GM12878 (cell line): ENCODE measurements around the gene IPMK. TPM values are rescaled to one million over a fixed set of nuclear protein-coding genes. Genes with fewer than 3 reads are reported as not detected.

ENCODE experiments used
- ATAC-seq: fragments of 200-7000 bp; cut with Tn5 transposase; 3 replicates; pipeline ENCODE4 v1.9.1; 2020; ENCODE audit warnings: mild to moderate bottlenecking, moderate library complexity
- BruUV-seq: library from RNA; stranded (reverse); fragments of 400-500 nt; replicated peaks from 2 replicates; lab custom pipeline; 2021; lab: Mats Ljungman, UMichigan
- CTCF ChIA-PET: fragments of 300-600 bp; sonication (Branson Sonifier 250); formaldehyde crosslinking; extraction: SDS; loops from one replicate; lab custom pipeline; 2021; ENCODE audit warnings: inconsistent platforms; lab: Yijun Ruan, JAX
- POLR2A ChIA-PET: fragments of 350-600 bp; formaldehyde crosslinking; extraction: SDS; loops from one replicate; lab custom pipeline; 2021; ENCODE audit warnings: inconsistent platforms; lab: Charles Lee
- RAD21 ChIA-PET: fragments of 300-600 bp; sonication (Branson Sonifier 250); formaldehyde crosslinking; loops from one replicate; lab custom pipeline; 2023; ENCODE audit warnings: antibody characterized with exemption; ENCODE audit not compliant: unreplicated experiment; lab: Charles Lee
- SMC1A ChIA-PET: fragments of 300-600 bp; sonication (Branson Sonifier 250); formaldehyde crosslinking; loops from one replicate; lab custom pipeline; 2023; ENCODE audit not compliant: unreplicated experiment, uncharacterized antibody; lab: Charles Lee
- DNase-seq: peaks from one replicate; pipeline ENCODE4 v3.0.0-alpha.2; 2011; ENCODE audit warnings: low read depth, low spot score
- FAIRE-seq: peaks from 3 replicates; lab custom pipeline; 2011; peaks lifted over from hg19 to GRCh38; lab: Jason Lieb, UNC
- H2AFZ ChIP-seq: 2 replicates; pipeline ENCODE4 v1.6.0; 2011; ENCODE audit warnings: low read depth, low read length, control low read depth; ENCODE audit not compliant: control insufficient read depth
- H3K27ac ChIP-seq: 2 replicates; pipeline ENCODE4 v1.5.1; 2011; ENCODE audit warnings: control low read depth; ENCODE audit not compliant: control insufficient read depth, insufficient read depth
- H3K27me3 ChIP-seq, 2 experiments: replicated peaks in 1 of 2; 2 replicates each; pipeline versions ENCODE4 v1.6.0 to v1.6.1; 2011; ENCODE audit warnings: low read length in 1 of 2; ENCODE audit not compliant: control insufficient read depth in 2 of 2, insufficient read depth in 2 of 2
- H3K36me3 ChIP-seq, 2 experiments: 2 replicates each; pipeline ENCODE4 v1.5.1; 2011; ENCODE audit warnings: low read length in 1 of 2; ENCODE audit not compliant: control insufficient read depth in 2 of 2, insufficient read depth in 2 of 2
- H3K4me1 ChIP-seq: 2 replicates; pipeline ENCODE4 v1.6.1; 2011; ENCODE audit warnings: mild to moderate bottlenecking, low read length, moderate library complexity, mixed read lengths; ENCODE audit not compliant: control insufficient read depth, insufficient read depth
- H3K4me2 ChIP-seq: 2 replicates; pipeline ENCODE4 v1.6.0; 2011; ENCODE audit warnings: control low read depth; ENCODE audit not compliant: control insufficient read depth, insufficient read depth
- H3K4me3 ChIP-seq: fragments of 200-600 bp; sonication (generic); 2 replicates; pipeline ENCODE4 v1.5.1; 2016
- H3K79me2 ChIP-seq: 2 replicates; pipeline ENCODE4 v1.6.0; 2011; ENCODE audit warnings: low read length; ENCODE audit not compliant: control insufficient read depth, insufficient read depth
- H3K9ac ChIP-seq: 2 replicates; pipeline ENCODE4 v1.8.0; 2011; ENCODE audit warnings: low read length, control low read depth, mixed read lengths; ENCODE audit not compliant: control insufficient read depth, insufficient read depth
- H3K9me3 ChIP-seq: replicated peaks from 3 replicates; pipeline ENCODE4 v1.5.1; 2011; ENCODE audit warnings: mild to moderate bottlenecking, low read length; ENCODE audit not compliant: control insufficient read depth, insufficient read depth
- H4K20me1 ChIP-seq: 2 replicates; pipeline ENCODE4 v1.6.0; 2011; ENCODE audit not compliant: control insufficient read depth, insufficient read depth
- BHLHE40 ChIP-seq, 2 experiments: fragments of 450-650 bp in 1 of 2; IDR thresholded peaks; 2 replicates each; pipeline ENCODE4 v1.6.1; 2011 to 2017; ENCODE audit warnings: low read depth in 2 of 2, borderline replicate concordance in 1 of 2, improper control_type of control experiment in 1 of 2, low read length in 1 of 2, mild to moderate bottlenecking in 1 of 2
- CREM ChIP-seq: IDR thresholded peaks from 2 replicates; pipeline ENCODE4 v1.6.1; 2014; ENCODE audit warnings: antibody characterized with exemption, low read depth
- DPF2 ChIP-seq: fragments of 450-650 bp; IDR thresholded peaks from 2 replicates; pipeline ENCODE4 v1.6.1; 2017; ENCODE audit warnings: mild to moderate bottlenecking
- EZH2 ChIP-seq: IDR thresholded peaks from 2 replicates; pipeline ENCODE4 v1.6.1; 2012; ENCODE audit warnings: low read depth, mild to moderate bottlenecking, control low read depth, inconsistent platforms, low read length, borderline replicate concordance; ENCODE audit not compliant: control insufficient read depth
- FOS ChIP-seq: IDR thresholded peaks from 3 replicates; pipeline ENCODE4 v1.6.1; 2011; ENCODE audit warnings: borderline replicate concordance; ENCODE audit not compliant: insufficient read length; ENCODE audit errors: extremely low read depth
- GABPA ChIP-seq: IDR thresholded peaks from 2 replicates; pipeline ENCODE4 v1.6.1; 2014; ENCODE audit warnings: antibody characterized with exemption, low read depth, mild to moderate bottlenecking, inconsistent platforms
- HDAC6 ChIP-seq: fragments of 200-600 bp; sonication (generic); IDR thresholded peaks from one replicate; pipeline ENCODE4 v1.8.0; 2017; ENCODE audit warnings: antibody characterized with exemption; ENCODE audit not compliant: unreplicated experiment
- IKZF1 ChIP-seq: fragments of 450-650 bp; conservative IDR thresholded peaks from 2 replicates; pipeline ENCODE4 v1.6.1; 2017; ENCODE audit warnings: antibody characterized with exemption, mild to moderate bottlenecking
- IRF4 ChIP-seq: IDR thresholded peaks from 2 replicates; pipeline ENCODE4 v1.6.1; 2011; ENCODE audit warnings: low read depth, low read length
- NR2C1 ChIP-seq: fragments of 450-650 bp; IDR thresholded peaks from 2 replicates; pipeline ENCODE4 v1.6.1; 2017; ENCODE audit warnings: antibody characterized with exemption, mild to moderate bottlenecking, moderate library complexity
- PAX8 ChIP-seq: fragments of 450-650 bp; IDR thresholded peaks from 2 replicates; pipeline ENCODE4 v1.6.1; 2017; ENCODE audit warnings: mild to moderate bottlenecking, moderate library complexity
- RFX5 ChIP-seq: IDR thresholded peaks from 2 replicates; pipeline ENCODE4 v1.6.1; 2011; ENCODE audit warnings: low read depth, low read length, improper control_type of control experiment
- SP1 ChIP-seq: IDR thresholded peaks from one replicate; pipeline ENCODE4 v1.6.1; 2011; ENCODE audit warnings: low read depth, low read length
- TARDBP ChIP-seq: IDR thresholded peaks from 2 replicates; pipeline ENCODE4 v1.6.1; 2016; ENCODE audit warnings: borderline replicate concordance
- WRNIP1 ChIP-seq: IDR thresholded peaks from 2 replicates; pipeline ENCODE4 v1.6.1; 2011; ENCODE audit warnings: low read depth, low read length, improper control_type of control experiment, borderline replicate concordance
- WGBS: methylation state at CpG from one replicate; pipeline ENCODE4 v1.1.6; 2016; ENCODE audit warnings: low lambda C conversion rate; ENCODE audit not compliant: insufficient replicate concordance, insufficient coverage; ENCODE audit errors: missing lambda C conversion rate; 5-methylcytosine and 5-hydroxymethylcytosine counted together
- in situ Hi-C: fragments of 300-500 bp; cut with MboI; formaldehyde crosslinking; loops from 9 replicates; pipeline ENCODE4 v1.14.3; 2018; ENCODE audit warnings: mixed read lengths
- intact Hi-C: fragments of 100-400 bp; cut with micrococcal nuclease; formaldehyde crosslinking; loops from one replicate; pipeline ENCODE4 v1.14.2; 2022; ENCODE audit not compliant: unreplicated experiment
- polyA plus RNA-seq, 11 experiments: library from polyadenylated mRNA; depleted of rRNA in 4 of 11; unstranded in 6 of 11; stranded (reverse) in 5 of 11; fragments of >200 nt; fragmentation: Nextera tagmentation in 4 of 11; fragmentation: Illumina TruSeq in 1 of 11; extraction: Ambion mirVana in 4 of 11; extraction: Trizol in 1 of 11; gene quantifications; 1 replicate in 1 of 11; 2 replicates in 10 of 11; pipeline versions ENCODE4 v1.2.1 to v1.2.3, GENCODE V29; 2011 to 2016; ENCODE audit warnings: inconsistent platforms in 2 of 11, missing spikeins in 2 of 11, low read depth in 1 of 11
- total RNA-seq, 4 experiments: library from RNA; depleted of rRNA in 3 of 4; stranded (reverse); fragments of >200 nt in 3 of 4; fragmentation: Illumina TruSeq in 1 of 4; extraction: Trizol in 1 of 4; gene quantifications; 2 replicates each; pipeline versions ENCODE4 v1.2.1 to v1.2.3, GENCODE V29; 2013 to 2021
- TF ChIP-seq, protein P1 (sequence below): fragments of 450-650 bp; formaldehyde crosslinking; IDR thresholded peaks from 2 replicates; pipeline ENCODE4 v1.4.0; 2020; ENCODE audit warnings: mild to moderate bottlenecking, moderate library complexity
- TF ChIP-seq, protein P2 (sequence below): IDR thresholded peaks from 2 replicates; pipeline ENCODE4 v1.6.1; 2012; ENCODE audit warnings: low read depth, low read length, improper control_type of control experiment
- TF ChIP-seq, protein P3 (sequence below): IDR thresholded peaks from 2 replicates; pipeline ENCODE4 v1.6.1; 2012; ENCODE audit warnings: low read length, inconsistent platforms

IPMK gene
- total and polyA plus RNA-seq, 10 of the 15 experiments (the other 5 are each of a cell fraction or from before 2014, with no cell fraction given), result 0.84 to 7.5 (median 3.6) TPM

DNA sequence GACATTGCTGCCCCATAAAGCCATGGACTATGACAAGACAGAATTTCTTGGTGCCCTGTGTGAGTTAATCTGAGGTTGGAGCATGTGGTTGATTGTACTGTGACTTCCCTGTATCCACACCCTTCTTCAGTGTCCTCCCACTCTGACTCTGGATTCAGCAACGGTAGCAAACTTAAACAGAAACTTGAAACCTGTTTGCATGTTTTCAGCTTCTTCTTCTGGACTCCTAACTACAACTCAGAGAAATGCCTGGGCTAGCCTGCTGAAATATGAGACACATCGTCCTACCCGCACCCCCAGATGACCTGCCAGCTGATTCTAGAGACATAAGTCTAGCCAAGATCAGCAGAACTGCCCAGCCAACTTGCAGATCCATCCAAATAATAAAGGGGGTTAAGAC is 78.4 kb downstream of the IPMK start (continued):
- TF ChIP-seq GABPA (no peak), FOS (no peak), DPF2 (no peak), IRF4 (no peak), NR2C1 (no peak), TARDBP (no peak), CREM (no peak), BHLHE40 (IDR thresholded peaks at IDR 0.05; ENCODE audit: borderline replicate concordance in 1 of 2, low read depth in 2 of 2, low read length in 1 of 2) (no peak)
- TF ChIP-seq, protein P1, sequence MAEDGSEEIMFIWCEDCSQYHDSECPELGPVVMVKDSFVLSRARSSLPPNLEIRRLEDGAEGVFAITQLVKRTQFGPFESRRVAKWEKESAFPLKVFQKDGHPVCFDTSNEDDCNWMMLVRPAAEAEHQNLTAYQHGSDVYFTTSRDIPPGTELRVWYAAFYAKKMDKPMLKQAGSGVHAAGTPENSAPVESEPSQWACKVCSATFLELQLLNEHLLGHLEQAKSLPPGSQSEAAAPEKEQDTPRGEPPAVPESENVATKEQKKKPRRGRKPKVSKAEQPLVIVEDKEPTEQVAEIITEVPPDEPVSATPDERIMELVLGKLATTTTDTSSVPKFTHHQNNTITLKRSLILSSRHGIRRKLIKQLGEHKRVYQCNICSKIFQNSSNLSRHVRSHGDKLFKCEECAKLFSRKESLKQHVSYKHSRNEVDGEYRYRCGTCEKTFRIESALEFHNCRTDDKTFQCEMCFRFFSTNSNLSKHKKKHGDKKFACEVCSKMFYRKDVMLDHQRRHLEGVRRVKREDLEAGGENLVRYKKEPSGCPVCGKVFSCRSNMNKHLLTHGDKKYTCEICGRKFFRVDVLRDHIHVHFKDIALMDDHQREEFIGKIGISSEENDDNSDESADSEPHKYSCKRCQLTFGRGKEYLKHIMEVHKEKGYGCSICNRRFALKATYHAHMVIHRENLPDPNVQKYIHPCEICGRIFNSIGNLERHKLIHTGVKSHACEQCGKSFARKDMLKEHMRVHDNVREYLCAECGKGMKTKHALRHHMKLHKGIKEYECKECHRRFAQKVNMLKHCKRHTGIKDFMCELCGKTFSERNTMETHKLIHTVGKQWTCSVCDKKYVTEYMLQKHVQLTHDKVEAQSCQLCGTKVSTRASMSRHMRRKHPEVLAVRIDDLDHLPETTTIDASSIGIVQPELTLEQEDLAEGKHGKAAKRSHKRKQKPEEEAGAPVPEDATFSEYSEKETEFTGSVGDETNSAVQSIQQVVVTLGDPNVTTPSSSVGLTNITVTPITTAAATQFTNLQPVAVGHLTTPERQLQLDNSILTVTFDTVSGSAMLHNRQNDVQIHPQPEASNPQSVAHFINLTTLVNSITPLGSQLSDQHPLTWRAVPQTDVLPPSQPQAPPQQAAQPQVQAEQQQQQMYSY (CRISPR knock-in tag), result no peak

DNA sequence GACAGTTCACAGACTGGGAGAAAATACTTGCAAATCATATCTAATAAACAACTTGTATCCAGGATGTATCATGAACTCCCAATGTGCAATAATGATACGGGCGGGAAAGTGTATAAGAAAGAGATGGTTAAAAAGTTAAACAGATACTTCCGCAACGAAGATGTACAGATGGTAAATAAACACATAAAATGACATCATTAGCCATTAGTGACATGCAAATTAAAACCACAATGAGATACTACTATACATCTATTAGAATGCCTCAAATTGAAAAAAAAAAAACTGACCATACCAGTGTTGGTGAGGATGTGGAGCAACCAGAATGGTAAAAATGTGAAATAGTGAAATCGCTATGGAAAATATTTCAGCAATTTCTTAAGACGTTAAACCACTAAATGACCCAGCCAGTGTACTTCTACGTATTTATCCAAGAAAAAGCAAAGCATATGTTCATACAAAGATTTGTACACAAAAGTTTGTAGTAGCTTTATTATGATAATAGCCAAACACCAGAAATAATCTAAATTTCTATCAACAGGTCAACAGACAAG is 83.5 kb downstream of the IPMK start:
- no TSS peak for BruUV-seq
- Histone ChIP-seq H3K9ac (no peak overlapping the region), H3K4me2 (no peak overlapping the region), H3K9me3 (no peaks in the 10 kb centered on the region), H3K27ac (no peak overlapping the region), H3K27me3 (no peaks in the 10 kb centered on the region), H3K79me2 (no peaks in the 10 kb centered on the region), H4K20me1 (no peaks in the 10 kb centered on the region), H3K4me3 (no peak overlapping the region), H3K36me3 (no peaks in the 10 kb centered on the region), H2AFZ (no peak overlapping the region), H3K4me1 (no peaks in the 10 kb centered on the region)
- RAD21 ChIA-PET, result interaction anchor here (2.1 kb wide), 1 partner anchor 106 kb away, joined by 13 read pairs; no protein-coding TSS in a partner anchor
- SMC1A ChIA-PET, result interaction anchor here (1.2 to 1.8 kb wide), 2 partner anchors 99 to 107 kb away, joined by 3 to 5 read pairs; no protein-coding TSS in a partner anchor
- CTCF ChIA-PET, result interaction anchor here (0.9 to 1.6 kb wide), 2 partner anchors 106 to 115 kb away, joined by 5 to 17 read pairs; no protein-coding TSS in a partner anchor
- no peak for DNase-seq
- intact Hi-C loops, result no loop called here
- TF ChIP-seq IKZF1 (no peak), HDAC6 (no peak), RFX5 (no peak), SP1 (no peak), WRNIP1 (no peak), PAX8 (no peak), EZH2 (no peak), FOS (no peak)
- TF ChIP-seq, protein P2, sequence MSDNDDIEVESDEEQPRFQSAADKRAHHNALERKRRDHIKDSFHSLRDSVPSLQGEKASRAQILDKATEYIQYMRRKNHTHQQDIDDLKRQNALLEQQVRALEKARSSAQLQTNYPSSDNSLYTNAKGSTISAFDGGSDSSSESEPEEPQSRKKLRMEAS, result no peak
- TF ChIP-seq, protein P3, sequence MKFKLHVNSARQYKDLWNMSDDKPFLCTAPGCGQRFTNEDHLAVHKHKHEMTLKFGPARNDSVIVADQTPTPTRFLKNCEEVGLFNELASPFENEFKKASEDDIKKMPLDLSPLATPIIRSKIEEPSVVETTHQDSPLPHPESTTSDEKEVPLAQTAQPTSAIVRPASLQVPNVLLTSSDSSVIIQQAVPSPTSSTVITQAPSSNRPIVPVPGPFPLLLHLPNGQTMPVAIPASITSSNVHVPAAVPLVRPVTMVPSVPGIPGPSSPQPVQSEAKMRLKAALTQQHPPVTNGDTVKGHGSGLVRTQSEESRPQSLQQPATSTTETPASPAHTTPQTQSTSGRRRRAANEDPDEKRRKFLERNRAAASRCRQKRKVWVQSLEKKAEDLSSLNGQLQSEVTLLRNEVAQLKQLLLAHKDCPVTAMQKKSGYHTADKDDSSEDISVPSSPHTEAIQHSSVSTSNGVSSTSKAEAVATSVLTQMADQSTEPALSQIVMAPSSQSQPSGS, result no peak
- in situ Hi-C loops, result no loop called here
- POLR2A ChIA-PET, result interaction anchor here (0.6 to 1.3 kb wide), 2 partner anchors 106 to 128 kb away, joined by 3 read pairs; no protein-coding TSS in a partner anchor
- ATAC-seq, result no peak
- FAIRE-seq, result no peak
- 88% methylated on average over 7 of the region's 7 CpGs for WGBS
